KG1 (cell line): ENCODE data around the gene WFDC1.

Experiments
- DNase-seq: peaks from one replicate; lab custom pipeline; 2025; lab: John Stamatoyannopoulos, UW

The WFDC1 gene

GRCh38 chr16:84294531-84295142 lies at the start of gene WFDC1:
Gene WFDC1, plus strand, starts transcription at chr16:84294878. Its CDS starts 94 bp downstream, at chr16:84294972.
- no peak for DNase-seq

- DNase-seq = no peak
These were observed 48.6 kb upstream of the WFDC1 start for GRCh38 chr16:84245956-84246678.

- DNase-seq = no peak
These were observed 48.0 kb upstream of the WFDC1 start for GRCh38 chr16:84246679-84247077.

GRCh38 chr16:84247331-84247730 lies 47.3 kb upstream of the WFDC1 start:
- DNase-seq = no peak

- DNase-seq = no peak
These were observed 46.8 kb upstream of the WFDC1 start for GRCh38 chr16:84247844-84248243.

GRCh38 chr16:84252184-84252583 lies 42.5 kb upstream of the WFDC1 start:
- no peak for DNase-seq

- DNase-seq = no peak
These were observed 41.5 kb upstream of the WFDC1 start for GRCh38 chr16:84253173-84253572.

GRCh38 chr16:84254062-84254461 lies 40.6 kb upstream of the WFDC1 start:
- no peak for DNase-seq

GRCh38 chr16:84255050-84255810 lies 39.4 kb upstream of the WFDC1 start:
- DNase-seq = no peak

- no peak for DNase-seq
These were observed 36.4 kb upstream of the WFDC1 start for GRCh38 chr16:84258266-84258665.

- DNase-seq = no peak
These were observed 35.0 kb upstream of the WFDC1 start for GRCh38 chr16:84259691-84260090.

GRCh38 chr16:84260766-84261554 lies 33.7 kb upstream of the WFDC1 start:
- DNase-seq = no peak

- DNase-seq = no peak
These were observed 32.6 kb upstream of the WFDC1 start for GRCh38 chr16:84262031-84262430.

GRCh38 chr16:84262939-84263338 lies 31.7 kb upstream of the WFDC1 start:
- no peak for DNase-seq

- no peak for DNase-seq
These were observed 28.2 kb upstream of the WFDC1 start for GRCh38 chr16:84266451-84266850.

- no peak for DNase-seq
These were observed 27.3 kb upstream of the WFDC1 start for GRCh38 chr16:84267380-84267779.

GRCh38 chr16:84268291-84269040 lies 26.2 kb upstream of the WFDC1 start:
- DNase-seq = no peak

GRCh38 chr16:84270071-84270470 lies 24.6 kb upstream of the WFDC1 start:
- DNase-seq = no peak

- no peak for DNase-seq
These were observed 24.1 kb upstream of the WFDC1 start for GRCh38 chr16:84270531-84270930.

GRCh38 chr16:84271037-84271436 lies 23.6 kb upstream of the WFDC1 start:
- DNase-seq = no peak

GRCh38 chr16:84271866-84272265 lies 22.8 kb upstream of the WFDC1 start:
- no peak for DNase-seq
